NK-92 (cell line): ENCODE data around the gene C1QL1.

Source experiments
- DNase-seq: peaks from one replicate; lab custom pipeline; 2025; ENCODE audit not compliant: unreplicated experiment; lab: John Stamatoyannopoulos, UW

Gene C1QL1

DNA sequence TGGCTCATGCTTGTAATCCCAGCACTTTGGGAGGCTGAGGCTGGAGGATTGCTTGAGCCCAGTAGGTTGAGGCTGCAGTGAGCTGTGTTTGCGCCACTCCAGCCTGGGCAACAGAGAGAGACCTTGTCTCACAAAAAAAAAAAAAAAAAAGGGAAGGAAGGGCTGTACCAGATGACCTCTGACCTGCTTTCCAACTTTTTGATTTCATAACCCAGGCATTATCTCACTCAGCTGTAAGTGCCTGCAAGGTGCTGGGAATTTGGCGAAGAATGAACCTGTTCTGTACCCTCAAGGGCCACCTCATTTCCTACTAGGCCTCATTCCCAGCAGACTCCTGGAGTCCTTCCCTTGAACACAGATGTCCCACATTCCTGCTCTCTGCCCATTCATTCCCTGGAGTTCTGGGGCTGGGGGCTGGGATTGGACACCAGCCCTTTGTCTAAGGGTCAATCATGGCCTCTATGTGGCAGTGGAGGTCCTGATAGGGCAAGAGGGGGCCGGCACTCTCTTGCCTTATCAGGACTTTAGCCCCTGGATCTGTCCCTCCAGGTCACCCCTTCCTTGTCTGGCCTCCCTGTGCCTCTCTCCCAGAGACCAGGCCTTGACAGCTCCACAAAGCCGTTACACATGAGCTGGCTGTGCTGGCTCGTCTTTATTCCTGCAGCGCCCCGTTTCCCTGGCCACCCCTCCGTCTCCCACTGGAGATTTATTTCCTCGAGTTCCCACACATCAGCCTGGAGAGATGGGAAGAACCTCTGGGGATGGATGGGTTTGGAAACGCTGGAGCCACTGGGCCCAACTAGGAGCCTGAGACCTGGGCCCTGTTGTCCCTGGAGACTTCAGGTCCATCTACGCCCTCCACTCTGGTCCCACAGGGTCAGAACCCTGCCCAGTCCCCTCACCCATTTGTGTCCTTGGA is 52.0 kb downstream of the C1QL1 start:
- no peak for DNase-seq

DNA sequence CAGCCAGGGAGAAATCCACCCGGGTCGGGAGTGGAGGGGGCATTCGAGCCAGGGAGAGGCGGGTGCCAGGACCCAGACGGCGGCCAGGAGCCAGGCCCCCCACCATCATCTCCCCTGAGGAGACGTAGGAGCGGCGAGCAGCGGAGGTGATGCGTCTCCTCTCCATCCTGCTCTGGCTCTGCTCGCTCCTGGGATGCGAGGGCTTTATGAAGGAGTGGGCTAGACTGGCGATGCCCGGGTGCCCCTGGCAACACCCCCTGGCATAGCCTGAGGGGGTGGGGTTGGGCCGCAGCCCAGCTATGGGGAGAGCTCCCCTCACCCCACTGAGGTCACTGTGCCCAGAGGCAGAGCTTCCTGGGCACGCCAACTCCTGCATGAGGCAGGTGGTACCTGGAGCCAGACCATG is 52.8 kb downstream of the C1QL1 start, which contains the start of gene GFAP:
Gene GFAP (minus strand): TSS at position 180 of the 406 bp plus-strand sequence. CDS start 14 bp downstream, at position 166.
- no peak for DNase-seq

DNA sequence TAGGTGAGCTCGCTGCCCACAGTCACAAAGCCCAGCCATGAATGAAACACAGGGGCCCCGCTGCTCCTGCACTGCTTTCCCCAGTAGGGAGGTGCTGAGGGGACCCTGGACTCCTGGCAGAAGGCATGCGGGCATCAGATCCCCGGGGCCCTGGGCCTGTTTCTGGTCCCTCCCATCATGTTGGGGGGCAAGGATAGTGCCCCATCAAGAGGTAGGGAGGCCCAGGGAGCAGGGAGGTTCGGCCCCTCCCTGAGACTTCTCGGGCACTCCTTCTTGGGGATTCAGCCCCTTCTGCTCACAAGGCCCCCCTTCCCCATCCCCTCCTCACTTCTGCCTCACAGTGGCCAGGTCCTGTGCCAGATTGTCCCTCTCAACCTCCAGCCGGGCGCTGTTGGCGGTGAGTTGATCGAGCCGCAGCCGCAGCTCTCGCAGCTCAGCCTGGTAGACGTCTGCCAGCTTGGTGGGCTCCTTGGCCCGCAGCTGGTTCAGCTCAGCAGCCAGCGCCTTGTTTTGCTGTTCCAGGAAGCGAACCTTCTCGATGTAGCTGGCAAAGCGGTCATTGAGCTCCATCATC is 53.3 kb downstream of the C1QL1 start:
- no peak for DNase-seq

DNA sequence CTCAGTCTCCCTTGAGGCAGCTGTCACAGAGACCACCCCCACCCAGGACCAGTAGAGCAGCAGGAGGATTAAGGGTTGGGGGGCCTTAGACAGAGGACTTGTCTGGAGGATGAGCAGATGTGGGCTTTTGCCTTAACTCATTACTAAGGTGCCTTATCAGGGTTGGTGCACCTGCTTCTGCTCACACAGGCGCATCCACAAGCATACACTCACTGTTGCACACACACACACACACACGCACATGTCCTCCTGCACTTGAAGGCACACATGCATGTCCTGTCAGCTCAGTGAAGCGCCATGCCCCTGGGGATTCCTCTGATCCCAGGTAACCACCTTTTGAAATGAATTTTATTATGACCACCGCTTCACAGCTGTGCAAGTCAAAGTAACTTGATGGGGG is 54.0 kb downstream of the C1QL1 start:
- DNase-seq: no peak

DNA sequence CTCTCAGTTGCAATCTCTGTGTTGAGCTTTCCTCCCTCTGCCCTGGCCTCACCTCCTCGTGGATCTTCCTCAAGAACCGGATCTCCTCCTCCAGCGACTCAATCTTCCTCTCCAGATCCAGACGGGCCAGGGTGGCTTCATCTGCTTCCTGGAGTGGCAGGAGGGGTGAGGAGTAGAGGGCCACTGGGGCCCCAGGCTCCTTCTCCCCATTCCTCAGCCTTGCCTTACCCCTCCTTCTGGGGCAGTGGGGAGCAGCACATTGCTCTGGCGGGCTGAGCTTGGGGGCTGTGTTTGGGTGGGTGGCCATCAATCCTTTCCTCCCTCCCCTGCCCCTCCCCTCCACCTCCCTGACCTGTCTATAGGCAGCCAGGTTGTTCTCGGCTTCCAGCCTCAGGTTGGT is 54.4 kb downstream of the C1QL1 start:
- DNase-seq: no peak

DNA sequence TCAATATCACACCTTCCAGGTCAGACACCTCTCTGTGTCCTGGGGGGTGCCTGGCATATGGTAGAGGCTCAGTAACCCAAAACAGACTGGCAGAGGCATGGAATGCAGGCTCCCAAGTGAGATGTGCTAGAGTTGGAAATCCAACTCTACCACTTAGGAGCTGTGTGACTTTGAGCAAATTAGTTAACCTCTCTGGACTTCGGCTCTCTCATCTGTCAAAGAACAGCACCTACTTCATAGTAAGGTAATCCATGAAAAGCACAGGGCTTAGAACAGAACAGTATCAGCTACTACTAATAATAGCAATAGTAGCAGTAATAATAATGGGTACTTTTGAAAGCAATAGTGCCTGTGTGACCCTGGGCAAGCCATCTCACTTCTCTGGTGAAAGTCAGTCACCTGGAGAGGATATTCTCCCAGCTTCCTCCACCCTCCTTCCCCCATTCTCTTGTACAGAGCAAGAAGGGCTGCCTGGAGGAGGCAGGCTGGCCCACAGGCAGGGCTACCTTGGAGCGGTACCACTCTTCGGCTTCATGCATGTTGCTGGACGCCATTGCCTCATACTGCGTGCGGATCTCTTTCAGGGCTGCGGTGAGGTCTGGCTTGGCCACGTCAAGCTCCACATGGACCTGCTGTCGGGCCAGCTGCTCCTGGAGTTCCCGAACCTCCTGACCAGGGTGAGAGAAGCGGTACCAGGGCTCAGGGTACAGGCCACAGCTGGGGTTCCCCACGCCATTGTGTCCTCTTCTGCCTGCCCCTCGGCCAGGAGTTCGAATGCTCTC is 55.1 kb downstream of the C1QL1 start:
- no peak for DNase-seq

DNA sequence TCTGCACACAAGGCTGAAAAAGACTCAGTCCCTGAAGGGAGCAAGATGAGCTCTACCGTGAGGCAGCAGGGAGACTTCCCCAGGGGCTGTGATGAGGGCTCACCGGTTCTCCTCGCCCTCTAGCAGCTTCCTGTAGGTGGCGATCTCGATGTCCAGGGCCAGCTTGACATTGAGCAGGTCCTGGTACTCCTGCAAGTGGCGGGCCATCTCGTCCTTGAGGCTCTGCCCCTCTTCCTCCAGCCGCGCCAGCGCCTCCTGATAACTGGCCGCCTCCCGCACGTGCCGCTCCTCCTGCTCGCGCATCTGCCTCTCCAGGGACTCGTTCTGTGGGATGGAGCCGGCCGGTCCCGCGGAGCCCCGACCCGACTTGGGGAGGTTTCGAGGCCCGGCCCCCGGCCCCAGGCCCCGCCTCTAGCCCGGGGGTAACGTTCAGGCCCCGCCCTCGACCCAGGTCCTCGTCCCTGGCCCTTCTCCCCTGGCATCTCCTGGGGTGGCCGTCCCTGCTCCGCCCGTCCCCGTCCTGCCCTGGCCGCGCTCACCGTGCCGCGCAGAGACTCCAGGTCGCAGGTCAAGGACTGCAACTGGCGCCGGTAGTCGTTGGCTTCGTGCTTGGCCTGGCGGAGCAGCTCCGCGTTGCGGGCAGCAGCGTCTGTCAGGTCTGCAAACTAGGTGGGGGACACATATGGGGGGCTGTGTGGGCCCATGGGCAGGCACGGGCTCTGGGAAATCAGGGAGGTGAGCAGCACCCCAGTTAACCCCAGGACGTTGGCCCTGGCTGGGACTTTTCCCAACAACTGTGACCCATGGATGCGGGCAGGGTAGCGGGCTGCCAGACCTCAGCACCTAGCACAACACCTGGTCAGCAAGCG is 56.7 kb downstream of the C1QL1 start:
- DNase-seq: no peak

DNA sequence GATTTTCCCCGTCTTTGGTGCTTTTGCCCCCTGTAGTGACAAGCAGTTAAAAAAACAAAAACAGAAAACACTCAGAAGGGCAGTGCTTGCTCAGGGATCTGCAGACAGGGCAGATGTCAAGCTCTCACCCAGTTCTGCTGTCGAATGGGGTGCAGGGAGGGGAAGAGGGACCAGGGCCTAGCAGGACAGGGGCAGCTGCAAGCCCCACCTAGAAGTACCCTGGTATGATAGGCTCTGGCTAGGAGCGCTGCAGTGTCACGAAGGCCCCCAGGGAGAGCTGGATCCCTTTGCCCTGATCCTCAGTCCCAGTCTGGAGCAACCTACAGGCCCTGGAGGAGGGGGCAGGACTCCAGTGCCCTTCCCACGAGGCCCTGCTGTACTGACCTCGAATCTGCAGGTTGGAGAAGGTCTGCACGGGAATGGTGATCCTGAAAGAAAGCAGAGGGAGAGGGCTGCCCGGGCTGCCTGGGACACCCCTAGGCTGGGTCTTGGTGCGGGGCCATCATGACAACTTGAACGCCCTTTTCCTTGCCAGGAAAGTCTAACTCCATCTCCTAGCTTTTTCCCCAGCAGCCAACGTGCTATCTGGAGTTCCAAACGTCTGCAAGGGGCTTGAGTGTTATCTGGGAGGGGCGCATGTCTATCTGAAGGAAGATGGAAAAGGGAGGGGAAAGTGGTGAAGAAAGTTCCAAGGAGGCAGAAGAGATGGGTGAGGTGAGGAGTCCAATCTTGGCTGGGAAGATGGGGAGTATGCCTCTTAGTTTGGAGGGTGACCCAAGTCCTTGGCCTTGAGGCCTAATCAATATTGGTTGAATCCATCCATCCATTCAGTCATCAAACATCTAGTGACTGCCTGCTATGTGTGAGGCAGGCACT is 57.6 kb downstream of the C1QL1 start:
- DNase-seq: no peak
